ENCODE results near the gene DHDDS.
"Not testable (repeated sequence)": the region's sequence is repeated elsewhere in the genome, so short reads cannot be mapped to it uniquely, and the experiment has no call there.

The DHDDS gene

GRCh38 chr1:26477446-26478152, 45.5 kb downstream of the DHDDS start:
- no peak for DNase-seq

- DNase-seq, result no peak
These were observed 46.0 kb downstream of the DHDDS start for GRCh38 chr1:26478159-26478558.

GRCh38 chr1:26478988-26479387, 46.9 kb downstream of the DHDDS start:
- no peak for DNase-seq

GRCh38 chr1:26482921-26483320, 50.8 kb downstream of the DHDDS start:
- DNase-seq, result no peak

- DNase-seq, result no peak
These were observed 51.9 kb downstream of the DHDDS start for GRCh38 chr1:26483980-26484379.

- no peak for DNase-seq
These were observed 58.0 kb downstream of the DHDDS start for GRCh38 chr1:26490155-26490554.

GRCh38 chr1:26493267-26493666, 61.1 kb downstream of the DHDDS start:
- no peak for DNase-seq

GRCh38 chr1:26493938-26494337, 61.8 kb downstream of the DHDDS start:
- no peak for DNase-seq

GRCh38 chr1:26496861-26497260, 64.7 kb downstream of the DHDDS start:
- DNase-seq, result no peak

GRCh38 chr1:26498894-26499293, 66.8 kb downstream of the DHDDS start:
- no peak for DNase-seq

GRCh38 chr1:26500488-26501175, 68.5 kb downstream of the DHDDS start:
- no peak for DNase-seq

GRCh38 chr1:26510711-26511110, 78.6 kb downstream of the DHDDS start:
- not testable (repeated sequence) for DNase-seq

- not testable (repeated sequence) for DNase-seq
These were observed 83.7 kb downstream of the DHDDS start for GRCh38 chr1:26515836-26516235.

- DNase-seq, result no peak
These were observed 85.1 kb downstream of the DHDDS start for GRCh38 chr1:26516987-26517765.

- DNase-seq, result no peak
These were observed 85.6 kb downstream of the DHDDS start for GRCh38 chr1:26517766-26518049.

- no peak for DNase-seq
These were observed 86.2 kb downstream of the DHDDS start for GRCh38 chr1:26518355-26518754.

- no peak for DNase-seq
These were observed 88.2 kb downstream of the DHDDS start for GRCh38 chr1:26520339-26520738.

All from cerebellar nuclear complex (tissue), 1 donor.